Stomach (tissue), 9 donors: Measurements from ENCODE around the gene GNG4. TPM values are rescaled to one million over a fixed set of nuclear protein-coding genes. Genes with fewer than 3 reads are reported as not detected.

ENCODE experiments used
- DNase-seq, 2 donors: peaks; one replicate each; pipeline versions ENCODE4 v3.0.0 to v3.0.0-alpha.2; 2013 to 2019
- H3K27ac ChIP-seq, 5 donors: fragments of 200-600 bp in 4 of 5; sonication (generic) in 4 of 5; one replicate each; pipeline ENCODE4 v1.5.1; 2013 to 2019; ENCODE audit warnings: mild to moderate bottlenecking in 1 of 5, moderate library complexity in 1 of 5
- H3K27me3 ChIP-seq, 3 donors: fragments of 200-600 bp; sonication (generic); one replicate each; pipeline ENCODE4 v1.5.1; 2017 to 2019; ENCODE audit warnings: mixed run types in 1 of 3
- H3K36me3 ChIP-seq, 4 donors: fragments of 200-600 bp; sonication (generic); 1 replicate in 3 of 4; 2 replicates in 1 of 4; pipeline ENCODE4 v1.5.1; 2016 to 2019
- H3K4me1 ChIP-seq, 4 donors: fragments of 200-600 bp; sonication (generic); one replicate each; pipeline ENCODE4 v1.5.1; 2016 to 2019
- H3K4me3 ChIP-seq, 4 donors: fragments of 200-600 bp; sonication (generic) in 3 of 4; one replicate each; pipeline ENCODE4 v1.5.1; 2016 to 2019; ENCODE audit warnings: mild to moderate bottlenecking in 1 of 4
- H3K9me3 ChIP-seq, 4 donors: fragments of 200-600 bp; sonication (generic); one replicate each; pipeline ENCODE4 v1.5.1; 2016 to 2019
- EP300 ChIP-seq: sonication (generic); formaldehyde crosslinking; IDR thresholded peaks from one replicate; pipeline ENCODE4 v1.6.1; 2017; ENCODE audit warnings: antibody characterized with exemption
- POLR2A ChIP-seq, 4 donors: fragments of 450-650 bp; IDR thresholded peaks; one replicate each; pipeline ENCODE4 v1.6.1; 2016; ENCODE audit warnings: antibody characterized with exemption in 4 of 4, control low read depth in 2 of 4, mild to moderate bottlenecking in 1 of 4, moderate library complexity in 1 of 4
- POLR2AphosphoS5 ChIP-seq, 3 donors: sonication (generic); formaldehyde crosslinking; IDR thresholded peaks; one replicate each; pipeline ENCODE4 v1.6.1; 2016; ENCODE audit warnings: antibody characterized with exemption in 3 of 3
- WGBS, 5 donors: extraction: QIAGEN DNeasy Blood & Tissue Kit in 3 of 5; methylation state at CpG; one replicate each; pipeline versions ENCODE4 v1.1.5 to v1.1.7; 2013 to 2018; 5-methylcytosine and 5-hydroxymethylcytosine counted together
- intact Hi-C: fragments of 100-400 bp; cut with DNase I; formaldehyde crosslinking; loops from one replicate; pipeline ENCODE4 v1.15.1; 2023; ENCODE audit warnings: low total_unique reads
- polyA plus RNA-seq, 3 donors: library from polyadenylated mRNA; stranded (reverse); fragments of 200-250 nt; gene quantifications; one replicate each; pipeline ENCODE4 v1.2.3, GENCODE V29; 2013
- small RNA-seq, 4 donors: library from RNA; depleted of rRNA; stranded (forward); fragments of <200 nt; gene quantifications; one replicate each; pipeline ENCODE3, GENCODE V24; 2016
- total RNA-seq, 5 donors: library from RNA; depleted of rRNA; stranded (reverse); fragments of >200 nt; gene quantifications; one replicate each; pipeline versions ENCODE4 v1.1.0 to v1.2.3, GENCODE V29; 2014 to 2016
- TF ChIP-seq, protein P1 (sequence below), 7 experiments: fragments of 450-650 bp in 4 of 7; fragments of 200-600 bp in 3 of 7; sonication (generic) in 3 of 7; IDR thresholded peaks; one replicate each; pipeline ENCODE4 v1.5.1; 2016 to 2019; ENCODE audit warnings: antibody characterized with exemption in 7 of 7, control low read depth in 2 of 7, mild to moderate bottlenecking in 1 of 7
- donor health status: healthy with polysubstance abuse.
- donor health status: Bipolar disorder and iron deficiency.
- donor health status: healthy.

GNG4 gene
- total and polyA plus RNA-seq, 8 donors, result 0.58 to 5.1 (median 1.4) TPM; not detected in 1

- Histone ChIP-seq H3K9me3 (no peaks in the 10 kb centered on the region), H3K36me3 (no peaks in the 10 kb centered on the region), H3K27ac (peak within 1 kb of the TSS; percentile 93 to 100 (median 99)), H3K27me3 (no peaks in the 10 kb centered on the region), H3K4me3 (peak within 1 kb of the TSS; percentile 79 to 94 (median 85)), H3K4me1 (peaks cover 7 to 46% (median 33%) of the 10 kb centered on the region in 4 donors)
- DNase-seq, result no peak
- intact Hi-C loops, result no loop called here
- 0 to 1% (median 0%) methylated on average over 2 to 48 of the region's 48 CpGs for WGBS, 5 donors
- TF ChIP-seq POLR2A (IDR thresholded peaks at IDR 0.05), result peak in 2 of 4 donors; percentile 26 to 53
- no peak for TF ChIP-seq POLR2AphosphoS5 (IDR thresholded peaks at IDR 0.05)
Observed at GRCh38 chr1:235504122-235504493, 145.5 kb downstream of the GNG4 start, which contains the start of gene B3GALNT2. B3GALNT2 (minus strand) TSS chr1:235504452; CDS start chr1:235504252, 200 bp downstream.

- H3K27ac ChIP-seq, result peak overlapping the region; percentile 93 to 100 (median 99)
- intact Hi-C loops, result no loop called here
Observed at GRCh38 chr1:235503403-235504121, 146.0 kb downstream of the GNG4 start.

GRCh38 chr1:235502601-235503402 is 146.8 kb downstream of the GNG4 start:
- peak in 1 of 2 donors; percentile 51 for DNase-seq
- no peaks in the 10 kb centered on the region for H3K27me3 ChIP-seq
- TF ChIP-seq POLR2A (IDR thresholded peaks at IDR 0.05), result no peak
- no peak for TF ChIP-seq POLR2AphosphoS5 (IDR thresholded peaks at IDR 0.05)
- no peak for TF ChIP-seq EP300
- TF ChIP-seq, protein P1, sequence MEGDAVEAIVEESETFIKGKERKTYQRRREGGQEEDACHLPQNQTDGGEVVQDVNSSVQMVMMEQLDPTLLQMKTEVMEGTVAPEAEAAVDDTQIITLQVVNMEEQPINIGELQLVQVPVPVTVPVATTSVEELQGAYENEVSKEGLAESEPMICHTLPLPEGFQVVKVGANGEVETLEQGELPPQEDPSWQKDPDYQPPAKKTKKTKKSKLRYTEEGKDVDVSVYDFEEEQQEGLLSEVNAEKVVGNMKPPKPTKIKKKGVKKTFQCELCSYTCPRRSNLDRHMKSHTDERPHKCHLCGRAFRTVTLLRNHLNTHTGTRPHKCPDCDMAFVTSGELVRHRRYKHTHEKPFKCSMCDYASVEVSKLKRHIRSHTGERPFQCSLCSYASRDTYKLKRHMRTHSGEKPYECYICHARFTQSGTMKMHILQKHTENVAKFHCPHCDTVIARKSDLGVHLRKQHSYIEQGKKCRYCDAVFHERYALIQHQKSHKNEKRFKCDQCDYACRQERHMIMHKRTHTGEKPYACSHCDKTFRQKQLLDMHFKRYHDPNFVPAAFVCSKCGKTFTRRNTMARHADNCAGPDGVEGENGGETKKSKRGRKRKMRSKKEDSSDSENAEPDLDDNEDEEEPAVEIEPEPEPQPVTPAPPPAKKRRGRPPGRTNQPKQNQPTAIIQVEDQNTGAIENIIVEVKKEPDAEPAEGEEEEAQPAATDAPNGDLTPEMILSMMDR (IDR thresholded peaks at IDR 0.05), result no peak
- intact Hi-C loops, result no loop called here
- peak overlapping the region; percentile 79 to 94 (median 85) for H3K4me3 ChIP-seq
- H3K4me1 ChIP-seq, result peaks cover 7 to 52% (median 36%) of the 10 kb centered on the region in 4 donors
- H3K36me3 ChIP-seq, result no peaks in the 10 kb centered on the region
- H3K27ac ChIP-seq, result peak overlapping the region; percentile 93 to 100 (median 99)
- no peaks in the 10 kb centered on the region for H3K9me3 ChIP-seq
- 9 to 17% (median 11%) methylated on average over 5 of the region's 5 CpGs for WGBS, 5 donors

More at GRCh38 chr1:235503403-235504121, 146.0 kb downstream of the GNG4 start:
- Histone ChIP-seq H3K36me3 (no peaks in the 10 kb centered on the region), H3K4me1 (peaks cover 7 to 46% (median 33%) of the 10 kb centered on the region in 4 donors), H3K4me3 (peak overlapping the region; percentile 79 to 94 (median 85)), H3K27me3 (no peaks in the 10 kb centered on the region), H3K9me3 (no peaks in the 10 kb centered on the region)
- WGBS, 5 donors, result 0 to 2% (median 1%) methylated on average over 39 to 49 of the region's 49 CpGs
- TF ChIP-seq POLR2AphosphoS5 (IDR thresholded peaks at IDR 0.05) (peak in 2 of 3 donors; percentile 17 to 33), EP300 (no peak), POLR2A (IDR thresholded peaks at IDR 0.05) (no peak)
- peak; percentile 67 to 83 for DNase-seq

GRCh38 chr1:235500971-235501540 is 148.5 kb downstream of the GNG4 start:
- no peak for DNase-seq
- WGBS, 5 donors, result 69 to 74% (median 72%) methylated on average over 5 of the region's 5 CpGs
- intact Hi-C loops, result no loop called here
- H3K4me3 ChIP-seq, result no peak overlapping the region
- peaks cover 7 to 49% (median 34%) of the 10 kb centered on the region in 4 donors for H3K4me1 ChIP-seq
- no peaks in the 10 kb centered on the region for H3K36me3 ChIP-seq
- H3K27me3 ChIP-seq, result no peaks in the 10 kb centered on the region
- H3K27ac ChIP-seq, result peak overlapping the region in 3 of 5 donors; percentile 99 to 100 (median 99)
- no peaks in the 10 kb centered on the region for H3K9me3 ChIP-seq
- TF ChIP-seq POLR2AphosphoS5 (IDR thresholded peaks at IDR 0.05) (no peak), EP300 (no peak), POLR2A (IDR thresholded peaks at IDR 0.05) (no peak)
- TF ChIP-seq, protein P1 (IDR thresholded peaks at IDR 0.05), result no peak

Small RNAs within 50 kb of the gene (small RNA-seq; reads per million reads assigned to genes)
- gene MTCO3P46 (0 reads per million in 4 donors), gene MTND4LP21 (0 reads per million in 4 donors)

Other genes starting within 250 kb of the GNG4 start
- 100 to 1,000 TPM in 1 of 5 donors, 10 to 100 TPM in 4; 13.0 to 126 (median 17.7) TPM for gene B3GALNT2, start 145.3 kb downstream of the GNG4 start, total RNA-seq
- gene B3GALNT2, start 145.3 kb downstream of the GNG4 start, polyA plus RNA-seq, result 1 to 10 TPM; 2.4 to 6.2 (median 3.8) TPM
- gene LYST, start 217.1 kb upstream of the GNG4 start, total RNA-seq, result 10 to 100 TPM in 4 of 5 donors, 1 to 10 TPM in 1; 1.7 to 95.6 (median 37.3) TPM
- 1 to 10 TPM; 4.9 to 8.6 (median 5.5) TPM for gene LYST, start 217.1 kb upstream of the GNG4 start, polyA plus RNA-seq